GM21576 (cell line): ENCODE measurements around the gene UCP2.

Experiments
- ATAC-seq: cut with Tn5 transposase; IDR thresholded peaks from one replicate; pipeline ENCODE4 v1.9.1; 2021; ENCODE audit warnings: mild to moderate bottlenecking, moderate library complexity; ENCODE audit not compliant: unreplicated experiment

Gene UCP2

DNA sequence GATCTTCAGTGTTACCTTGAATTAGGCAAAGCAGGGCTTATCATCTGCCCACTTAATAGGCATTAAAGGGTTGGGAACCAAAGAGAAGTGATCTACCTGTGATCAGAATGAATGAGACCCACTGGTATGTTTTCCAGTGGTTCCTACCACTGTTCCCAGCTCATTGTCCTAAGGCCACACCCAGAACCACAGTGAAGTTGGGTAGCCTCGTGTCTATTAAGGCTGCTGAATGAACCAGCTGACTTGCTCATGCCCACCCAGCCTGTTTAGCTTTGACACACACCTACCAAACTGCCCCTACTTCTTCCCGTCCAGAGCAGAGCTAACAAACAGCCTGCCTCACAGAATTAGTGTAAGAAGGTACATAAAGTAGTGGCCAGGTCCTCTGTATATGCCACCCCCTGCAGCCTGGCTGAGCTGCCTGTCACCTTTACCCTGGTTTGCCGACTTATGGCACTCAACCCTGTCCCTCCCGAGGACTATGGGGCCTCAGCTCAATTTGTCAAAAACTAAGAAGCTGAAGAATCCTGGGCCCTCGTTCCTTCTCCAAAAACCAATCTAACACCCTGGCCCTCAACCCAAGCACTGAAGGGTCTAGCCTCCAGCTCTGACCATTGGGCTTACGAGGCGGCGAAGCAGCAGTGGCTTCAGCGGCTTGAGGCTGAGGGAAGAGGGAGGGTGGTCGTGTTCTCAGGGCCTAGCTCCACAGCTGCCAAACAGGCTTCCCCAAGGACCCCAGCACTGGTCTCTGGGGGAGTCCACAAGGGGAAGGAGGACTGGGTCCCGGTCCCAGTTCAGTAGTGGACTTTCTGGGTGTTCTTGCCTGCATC, 9.8 kb downstream of the UCP2 start:
- ATAC-seq: no peak

DNA sequence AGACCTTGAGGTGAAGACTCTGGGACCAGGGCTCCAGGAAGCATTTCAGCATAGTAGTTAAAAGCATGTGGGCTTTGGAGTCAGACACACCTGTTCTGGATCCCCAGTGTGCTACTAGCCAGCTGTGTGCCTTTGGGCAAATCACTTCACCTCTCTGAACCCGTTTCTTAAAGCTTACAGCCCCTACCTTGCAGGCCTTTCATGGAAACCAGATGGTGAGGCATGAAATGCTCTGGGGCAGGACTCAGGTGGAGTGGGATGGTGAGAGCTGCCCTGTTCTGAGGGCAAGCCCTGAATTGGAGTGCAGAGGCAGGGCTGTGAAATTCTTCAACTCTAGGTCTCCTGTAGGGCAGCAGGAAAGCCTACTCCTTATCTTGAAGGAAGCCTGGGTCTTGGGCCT, 10.5 kb downstream of the UCP2 start:
- no peak for ATAC-seq

DNA sequence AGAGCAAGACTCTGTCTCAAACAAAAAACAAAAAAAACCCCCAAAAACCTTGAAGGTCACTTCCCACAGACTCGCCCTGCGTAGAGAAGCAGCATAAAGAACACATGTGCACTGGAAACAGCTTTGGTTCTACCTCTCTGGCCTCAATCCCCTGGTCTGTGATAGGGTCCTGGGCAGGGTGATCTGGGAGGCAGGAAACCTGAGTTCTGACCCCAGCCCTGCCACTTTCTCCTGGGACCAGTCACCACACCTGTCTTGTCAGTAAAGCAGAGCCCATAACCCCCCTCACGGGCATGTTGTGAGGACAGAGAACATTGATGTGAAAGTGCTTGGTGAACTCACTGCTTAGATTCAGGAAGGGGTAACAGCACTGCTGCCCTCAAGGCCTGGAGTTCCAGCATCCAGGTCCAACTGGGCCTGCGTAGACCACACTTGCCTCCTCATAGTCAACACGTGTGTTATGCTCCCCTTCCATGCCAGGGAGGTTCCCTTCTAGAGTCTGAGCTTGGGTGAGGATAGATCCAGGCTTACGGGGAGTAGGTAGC, 11.4 kb downstream of the UCP2 start:
- ATAC-seq: no peak

DNA sequence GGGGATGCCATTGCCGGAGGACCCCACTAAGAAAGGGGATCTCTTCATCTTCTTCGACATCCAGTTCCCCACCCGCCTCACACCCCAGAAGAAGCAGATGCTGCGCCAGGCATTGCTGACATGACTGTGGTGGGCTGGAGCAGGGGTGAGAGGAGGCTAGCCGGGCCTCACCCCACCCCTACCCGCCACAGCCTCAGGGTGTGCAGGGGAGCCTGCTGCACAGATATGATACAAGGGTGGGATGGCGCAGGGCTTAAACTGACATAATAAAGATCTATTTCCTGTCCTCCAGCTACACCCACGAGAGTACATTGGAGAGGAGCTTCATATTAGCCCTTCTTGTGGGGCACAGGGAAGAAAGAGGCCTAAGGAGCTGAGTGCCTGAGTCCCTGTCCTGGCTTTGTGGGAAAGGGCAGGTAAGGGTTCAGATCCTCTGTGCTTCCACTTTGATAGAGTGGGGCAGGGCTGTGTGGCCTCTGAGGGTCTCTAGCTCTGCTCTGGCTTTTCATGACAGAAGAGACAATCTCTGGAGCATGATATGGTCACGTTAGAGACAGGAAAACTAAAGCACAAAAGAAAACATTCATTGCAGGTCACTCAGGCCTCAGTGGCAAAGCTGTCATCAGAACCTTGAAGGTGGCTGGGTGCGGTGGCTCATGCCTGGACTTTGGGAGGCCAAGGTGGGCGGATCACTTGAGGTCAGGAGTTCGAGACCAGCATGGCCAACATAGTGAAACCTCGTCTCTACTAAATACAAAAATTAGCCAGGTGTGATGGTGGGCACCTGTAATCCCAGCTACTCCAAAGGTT, 12.4 kb downstream of the UCP2 start:
- no peak for ATAC-seq

DNA sequence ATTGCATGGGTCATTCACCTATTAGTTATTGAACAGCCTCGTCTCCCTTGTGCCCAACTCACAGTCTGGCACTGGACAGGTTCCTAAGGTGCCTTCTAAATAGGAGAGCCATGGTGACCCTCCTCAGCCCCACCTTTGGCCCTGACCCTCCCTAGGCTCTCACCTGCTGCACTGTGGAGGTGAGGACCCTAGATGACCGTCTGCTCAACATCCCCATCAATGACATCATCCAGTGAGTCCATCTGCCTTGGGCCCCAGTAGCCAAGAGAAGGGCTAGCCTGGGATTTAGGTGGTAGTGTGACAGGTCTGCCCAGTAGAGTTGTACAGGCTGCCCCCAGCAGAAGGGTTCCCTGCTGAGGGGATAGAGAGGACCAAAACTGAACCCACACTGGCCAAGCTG, 13.6 kb downstream of the UCP2 start:
- ATAC-seq: no peak

DNA sequence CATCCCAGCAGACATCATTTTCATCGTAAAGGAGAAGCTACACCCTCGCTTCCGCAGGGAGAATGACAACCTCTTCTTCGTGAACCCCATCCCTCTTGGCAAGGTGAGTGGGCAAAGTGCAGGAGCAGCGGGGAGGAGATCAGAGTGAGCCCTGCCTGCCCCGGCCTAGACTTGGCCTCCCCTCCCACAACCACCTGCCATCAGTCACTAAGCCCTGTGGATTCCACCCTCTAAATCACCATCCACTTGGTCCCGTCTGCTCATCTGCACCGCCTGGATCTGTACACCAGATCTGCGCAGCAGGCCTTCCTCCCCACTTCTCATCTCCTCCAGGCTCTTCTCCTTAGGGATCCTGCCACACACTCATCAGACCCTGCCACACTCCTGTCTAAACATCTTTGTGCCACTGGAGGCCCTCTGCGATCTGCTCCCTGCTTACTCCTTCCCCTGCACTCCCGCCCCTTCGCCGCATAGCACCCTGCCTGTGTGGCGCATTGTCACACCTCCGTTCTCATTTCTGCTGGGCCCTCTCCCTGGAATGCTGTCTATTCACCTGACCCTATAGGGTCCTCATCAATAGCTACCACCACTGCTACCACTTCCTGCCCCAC, 14.2 kb downstream of the UCP2 start:
- ATAC-seq: no peak

DNA sequence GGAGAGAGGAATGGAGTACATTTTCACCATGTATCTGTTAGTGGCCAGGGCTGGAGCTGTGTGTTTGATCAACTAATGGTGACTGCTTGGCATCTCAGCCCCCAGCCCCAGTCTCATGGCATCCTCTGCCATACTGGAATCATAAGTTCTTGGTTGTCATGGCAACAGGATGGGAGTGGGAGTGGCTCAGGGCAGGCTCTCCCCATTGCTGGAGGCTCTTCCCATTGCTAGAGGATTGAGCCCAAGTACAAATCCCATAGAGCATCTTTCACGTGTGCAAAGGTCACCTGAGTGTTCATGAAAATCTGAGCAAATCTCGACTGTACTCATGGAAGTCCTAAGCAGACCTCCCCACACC, 16.9 kb downstream of the UCP2 start:
- ATAC-seq: no peak

DNA sequence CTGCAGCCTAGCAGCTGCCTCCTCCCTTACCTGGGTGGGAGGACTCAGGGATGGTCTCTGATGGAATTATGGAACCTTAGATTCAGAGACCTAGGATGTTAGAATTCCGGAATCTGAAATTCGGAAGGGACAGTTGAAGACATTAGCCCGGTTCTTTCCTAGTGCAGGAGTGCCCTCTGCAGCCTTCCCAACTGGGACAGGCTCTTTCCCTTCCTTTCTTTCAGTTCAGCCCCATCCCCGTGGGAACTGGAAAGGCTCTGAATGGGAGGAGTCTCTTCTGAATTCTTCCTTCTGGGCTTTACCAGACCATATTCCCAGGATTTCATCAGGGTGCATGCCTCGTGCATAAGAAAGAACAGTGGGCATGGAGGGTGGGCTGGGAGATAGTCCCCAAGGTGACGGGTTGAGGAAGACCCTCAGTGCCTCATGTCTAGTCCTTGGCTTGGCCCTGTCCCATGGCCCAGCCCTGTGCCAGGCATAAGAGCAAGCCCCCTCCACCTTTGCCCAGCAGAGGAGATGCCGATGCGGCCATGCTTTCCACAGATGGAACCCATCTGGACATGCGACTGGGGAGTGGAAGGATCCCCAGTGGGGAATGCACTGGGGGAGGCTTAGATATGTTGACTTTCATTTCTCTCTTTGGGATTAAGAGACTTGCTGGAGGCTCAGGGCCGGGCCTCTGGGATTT, 17.4 kb downstream of the UCP2 start:
- ATAC-seq: no peak

DNA sequence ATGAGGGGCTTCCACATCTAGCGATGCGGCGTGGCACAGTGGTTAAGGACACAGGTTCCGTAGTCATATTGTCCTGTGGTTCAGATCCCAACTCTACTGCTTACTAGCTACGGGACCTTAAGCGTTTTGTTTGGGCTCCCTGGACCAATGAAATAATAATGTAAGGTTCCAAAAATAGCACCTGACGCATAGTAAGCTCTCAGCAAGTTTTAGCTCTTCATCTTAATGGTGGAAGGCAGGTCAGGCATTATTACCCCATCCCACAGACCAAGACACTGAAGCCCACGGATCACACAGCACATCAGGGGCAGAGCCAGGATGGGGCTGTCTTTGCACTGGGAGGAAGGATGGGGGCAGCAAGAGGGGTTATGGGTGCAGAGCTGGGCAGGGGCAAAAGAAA, 18.8 kb downstream of the UCP2 start:
- no peak for ATAC-seq

DNA sequence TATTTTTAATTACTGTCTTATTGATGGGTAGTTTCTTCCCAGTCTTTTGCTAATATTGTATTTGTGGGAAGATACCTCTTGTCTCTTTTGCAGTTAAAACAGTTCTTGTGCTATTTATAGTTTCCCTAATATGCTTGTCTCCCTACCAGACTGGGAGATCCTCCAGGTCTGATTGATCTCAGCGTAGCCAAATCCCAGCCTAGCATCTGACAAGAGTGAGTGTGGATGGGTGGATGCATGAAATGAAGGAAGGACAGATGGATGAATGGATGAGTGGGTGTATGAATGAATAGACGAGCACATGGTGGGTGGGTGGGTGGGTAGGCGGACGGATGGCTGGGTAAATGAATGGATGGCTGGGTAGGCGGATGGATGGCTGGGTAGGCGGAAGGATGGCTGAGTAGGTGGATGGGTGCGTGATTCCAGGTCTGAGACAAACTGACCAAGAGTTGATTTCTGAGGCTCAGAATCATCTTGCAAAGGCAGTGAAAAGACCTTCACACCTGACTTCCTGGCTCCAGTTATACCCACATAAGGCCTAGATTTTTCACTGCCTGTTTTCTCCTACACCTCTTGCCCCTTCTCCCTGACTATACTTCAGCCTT, 20.4 kb downstream of the UCP2 start:
- no peak for ATAC-seq

DNA sequence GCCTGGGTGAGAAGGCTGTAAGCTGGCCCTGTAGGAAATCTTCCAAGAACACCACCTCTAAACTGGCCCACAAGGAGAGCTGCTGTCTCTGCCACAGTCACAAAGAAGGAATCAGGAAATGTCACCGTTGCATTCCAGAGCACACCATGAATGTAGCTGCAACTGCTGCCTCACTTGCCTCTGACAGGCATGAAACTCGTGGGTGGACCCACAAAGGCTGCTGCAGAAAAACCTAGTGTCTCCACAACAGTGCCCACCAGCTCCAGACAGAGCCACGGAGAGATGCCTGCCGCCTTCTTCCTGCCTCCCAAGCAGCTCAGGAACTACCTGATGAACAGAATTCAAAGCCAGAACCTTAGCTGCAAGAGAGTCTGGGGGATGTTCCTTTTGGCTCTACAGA, 21.3 kb downstream of the UCP2 start:
- no peak for ATAC-seq

DNA sequence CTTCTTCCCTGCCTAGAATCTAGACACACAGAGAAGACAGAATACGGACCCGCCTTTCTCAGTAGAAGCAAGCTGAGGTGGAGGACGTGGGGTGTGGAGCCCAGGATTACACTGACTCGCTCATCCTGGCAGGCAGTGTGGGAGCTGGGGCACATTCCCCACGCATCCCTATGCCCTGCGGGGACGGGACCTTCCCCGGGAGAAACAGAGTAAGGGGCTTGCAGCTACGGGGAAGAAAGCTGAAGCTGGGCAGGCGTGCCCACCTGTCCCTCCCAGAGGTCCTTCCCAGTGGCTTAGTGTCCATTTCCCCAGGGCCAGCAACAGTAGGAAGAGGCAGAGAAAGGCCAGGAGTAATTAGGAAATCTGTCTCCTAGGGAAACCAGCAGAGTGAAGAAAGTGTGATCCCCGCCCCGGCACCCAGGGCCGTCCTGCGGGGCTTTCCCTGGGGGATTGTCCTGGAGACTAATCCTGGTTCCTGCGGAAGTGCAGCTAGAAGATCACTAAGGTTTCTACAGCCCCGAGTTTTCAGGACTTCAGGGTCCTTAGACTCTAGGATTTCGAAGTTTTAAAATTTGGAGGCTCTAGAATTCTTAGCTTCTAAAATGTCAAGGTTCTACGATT, 24.0 kb downstream of the UCP2 start:
- no peak for ATAC-seq

DNA sequence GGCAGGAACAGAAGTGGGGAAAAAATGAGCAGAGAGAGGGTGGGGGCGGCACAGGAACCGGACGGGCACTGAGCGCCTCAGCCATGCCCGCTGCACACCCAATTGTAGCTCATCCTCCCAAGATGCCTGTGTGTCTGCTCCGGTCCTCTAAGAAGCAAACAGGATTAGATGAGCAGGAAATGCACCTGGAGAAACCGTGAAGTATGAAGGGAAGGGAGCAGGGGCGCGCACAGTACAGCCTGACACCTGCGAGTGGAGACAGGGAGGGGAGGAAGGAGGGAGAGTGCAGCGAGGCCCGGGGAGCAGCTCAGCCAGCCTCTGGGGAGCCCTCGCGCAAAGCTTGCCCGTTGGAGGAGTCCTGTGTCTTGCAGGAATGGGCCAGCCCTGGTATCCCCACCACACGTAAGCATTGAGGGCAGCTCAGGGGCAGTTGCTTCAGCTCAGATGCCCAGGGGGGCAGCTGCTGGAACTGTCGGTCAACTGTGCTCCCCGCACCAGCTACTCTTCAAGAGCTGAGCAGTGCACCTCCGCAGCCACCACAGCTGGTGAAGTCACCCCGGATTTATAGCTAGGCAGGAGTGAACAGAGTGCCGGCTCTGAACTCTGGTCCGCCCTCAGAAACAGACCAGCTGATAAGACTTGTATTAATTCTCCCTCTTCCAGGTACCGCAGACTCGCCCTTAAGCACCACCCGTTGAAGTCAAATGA, 24.8 kb downstream of the UCP2 start:
- no peak for ATAC-seq

DNA sequence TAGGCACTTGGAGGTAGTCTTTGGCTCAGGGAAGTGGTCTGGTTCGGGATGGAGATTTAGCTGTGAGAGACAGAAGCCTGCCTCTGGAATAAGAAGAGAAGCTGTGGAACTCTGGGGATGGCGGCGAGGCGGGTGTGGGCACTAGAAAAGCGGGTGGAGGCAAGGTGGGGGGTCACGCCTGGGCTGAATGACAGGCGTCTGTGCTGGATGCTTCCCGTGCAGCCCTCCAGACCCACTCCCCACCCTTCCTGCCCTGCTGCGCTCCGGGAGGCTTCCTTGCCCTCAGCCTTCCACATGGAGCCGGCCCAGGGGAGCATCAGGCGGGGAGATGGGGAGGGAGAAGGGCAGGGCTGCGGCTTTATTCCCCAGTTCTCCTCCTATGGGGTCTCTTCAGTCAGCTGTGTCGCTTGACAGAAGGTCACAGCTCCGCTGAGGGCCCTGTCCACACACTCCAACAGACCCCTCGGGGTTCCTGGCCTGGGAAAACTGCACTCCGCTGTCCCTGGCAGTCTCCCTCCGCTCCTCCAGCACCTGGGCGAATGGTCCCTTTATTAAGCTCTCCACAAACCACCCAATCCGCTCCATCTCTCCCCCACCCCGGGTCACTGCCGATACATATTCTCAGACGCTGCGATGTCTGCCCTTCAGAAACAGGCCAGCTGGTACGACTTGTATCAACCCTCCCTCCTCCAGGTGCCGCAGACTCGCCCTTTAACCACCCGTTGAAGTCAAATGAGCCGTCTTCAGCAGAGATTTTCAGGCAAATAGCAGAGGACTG, 25.6 kb downstream of the UCP2 start:
- ATAC-seq: no peak

DNA sequence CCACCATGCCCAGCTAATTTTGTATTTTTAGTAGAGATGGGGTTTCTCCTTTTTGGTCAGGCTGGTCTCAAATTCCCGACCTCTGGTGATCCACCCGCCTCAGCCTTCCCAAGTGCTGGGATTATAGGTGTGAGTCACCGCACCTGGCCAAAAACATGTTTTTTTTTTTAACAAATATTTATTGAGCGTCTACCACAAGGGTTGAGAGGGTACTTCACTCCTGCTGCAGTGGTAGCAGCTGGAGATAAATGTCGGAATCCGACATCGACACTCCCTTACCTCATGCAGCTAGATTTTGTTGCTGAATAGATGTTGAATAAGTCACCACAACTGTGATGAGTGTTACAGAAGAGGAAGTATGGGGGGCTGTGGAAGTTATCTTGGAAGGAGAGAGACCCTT, 30.8 kb downstream of the UCP2 start:
- ATAC-seq: no peak

DNA sequence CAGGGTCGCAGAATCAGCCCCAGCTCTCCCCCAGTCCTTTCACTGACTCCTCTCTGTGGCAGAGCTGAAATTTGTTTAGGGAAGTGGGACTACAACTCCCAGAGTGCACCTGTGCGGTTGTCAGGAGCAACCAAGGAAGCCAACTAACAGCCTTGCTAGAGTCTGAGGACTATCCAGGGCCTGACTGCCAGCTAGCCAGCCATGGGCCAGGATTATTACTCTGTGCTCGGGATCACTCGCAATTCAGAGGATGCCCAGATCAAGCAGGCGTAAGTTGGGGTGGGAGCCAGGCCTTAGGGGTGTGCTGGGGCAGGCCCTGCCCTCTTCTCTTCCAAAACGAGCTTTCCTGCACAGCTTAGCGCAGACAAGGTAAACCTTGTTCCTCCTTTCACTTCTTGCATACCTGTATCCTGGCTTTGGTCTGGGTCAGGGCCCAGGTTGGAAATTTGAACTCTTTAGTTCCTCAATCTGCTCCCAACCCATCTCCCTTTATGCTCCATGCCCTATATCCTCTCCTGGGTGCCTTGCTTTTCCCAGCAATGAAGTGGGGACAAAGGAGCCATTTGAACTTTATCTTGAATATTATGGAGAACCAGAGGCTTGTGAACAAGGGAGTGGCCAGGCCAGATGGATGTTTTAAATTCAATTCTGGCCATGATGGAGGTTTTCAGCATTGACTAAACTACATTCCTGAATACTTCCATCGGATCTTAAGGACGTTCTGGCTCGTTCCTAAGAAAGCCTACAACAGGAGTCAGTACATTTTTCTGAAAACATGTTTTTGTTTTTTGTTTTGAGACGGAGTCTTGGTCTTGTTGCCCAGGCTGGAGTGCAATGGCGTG, 31.6 kb downstream of the UCP2 start, which contains the start of gene DNAJB13:
TSS of gene DNAJB13 (plus strand) at position 158 of the 842 bp plus-strand sequence. CDS start at position 202, 44 bp downstream.
- no peak for ATAC-seq

DNA sequence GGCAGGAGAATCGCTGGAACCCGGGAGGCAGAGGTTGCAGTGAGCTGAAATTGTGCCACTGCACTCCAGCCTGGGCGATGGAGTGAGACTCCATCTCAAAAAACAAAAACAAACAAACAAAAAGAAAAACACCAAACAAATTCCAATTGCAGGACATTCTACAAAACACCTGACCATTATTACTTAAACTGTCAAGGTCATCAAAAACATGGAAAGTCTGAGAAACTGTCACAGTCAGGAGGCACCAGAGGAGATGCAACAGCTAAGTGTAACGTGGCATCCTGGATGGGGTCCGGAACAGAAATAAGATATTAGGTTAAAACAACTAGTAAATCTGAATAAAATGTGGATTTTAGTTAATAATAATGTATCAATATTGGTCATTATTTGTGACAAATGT, 32.7 kb downstream of the UCP2 start:
- ATAC-seq: no peak

DNA sequence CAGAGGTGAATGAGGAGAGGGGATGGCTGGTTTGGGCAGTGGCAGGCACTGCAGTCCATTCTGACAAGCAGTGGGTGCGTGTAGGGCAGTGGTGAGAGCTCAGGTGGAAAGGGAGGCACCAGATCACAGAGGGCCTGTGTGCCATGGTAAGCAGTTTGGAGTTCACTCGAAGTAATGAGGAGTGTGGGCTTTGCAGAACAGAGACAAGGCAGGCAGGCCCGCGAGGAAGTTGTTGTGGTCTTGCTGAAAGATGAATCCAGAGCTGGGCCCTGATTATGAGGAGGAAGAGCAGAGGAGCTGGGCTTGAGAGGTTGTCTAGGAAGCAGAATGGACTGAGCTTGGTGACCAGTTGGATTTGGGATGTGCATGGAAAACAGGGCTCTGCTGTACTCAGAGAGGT, 33.4 kb downstream of the UCP2 start:
- ATAC-seq: no peak
